Embryonic facial prominence (tissue), 1 donor: ENCODE results near the gene RHBG.
"Not testable (repeated sequence)": the region's sequence is repeated elsewhere in the genome, so short reads cannot be mapped to it uniquely, and the experiment has no call there.

Experiments used
- DNase-seq: peaks from one replicate; pipeline ENCODE4 v3.0.0-alpha.2; 2016; ENCODE audit errors: extremely low spot score

The RHBG gene, protein sequence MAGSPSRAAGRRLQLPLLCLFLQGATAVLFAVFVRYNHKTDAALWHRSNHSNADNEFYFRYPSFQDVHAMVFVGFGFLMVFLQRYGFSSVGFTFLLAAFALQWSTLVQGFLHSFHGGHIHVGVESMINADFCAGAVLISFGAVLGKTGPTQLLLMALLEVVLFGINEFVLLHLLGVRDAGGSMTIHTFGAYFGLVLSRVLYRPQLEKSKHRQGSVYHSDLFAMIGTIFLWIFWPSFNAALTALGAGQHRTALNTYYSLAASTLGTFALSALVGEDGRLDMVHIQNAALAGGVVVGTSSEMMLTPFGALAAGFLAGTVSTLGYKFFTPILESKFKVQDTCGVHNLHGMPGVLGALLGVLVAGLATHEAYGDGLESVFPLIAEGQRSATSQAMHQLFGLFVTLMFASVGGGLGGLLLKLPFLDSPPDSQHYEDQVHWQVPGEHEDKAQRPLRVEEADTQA

GRCh38 chr1:156368889-156369684, at the start of gene RHBG:
TSS of gene RHBG (plus strand) at chr1:156369211. CDS start at chr1:156369250, 39 bp downstream.
- no peak for DNase-seq

- DNase-seq: no peak
These were observed 49.3 kb upstream of the RHBG start for GRCh38 chr1:156319664-156320063.

- no peak for DNase-seq
These were observed 48.5 kb upstream of the RHBG start for GRCh38 chr1:156320560-156320959.

DNA sequence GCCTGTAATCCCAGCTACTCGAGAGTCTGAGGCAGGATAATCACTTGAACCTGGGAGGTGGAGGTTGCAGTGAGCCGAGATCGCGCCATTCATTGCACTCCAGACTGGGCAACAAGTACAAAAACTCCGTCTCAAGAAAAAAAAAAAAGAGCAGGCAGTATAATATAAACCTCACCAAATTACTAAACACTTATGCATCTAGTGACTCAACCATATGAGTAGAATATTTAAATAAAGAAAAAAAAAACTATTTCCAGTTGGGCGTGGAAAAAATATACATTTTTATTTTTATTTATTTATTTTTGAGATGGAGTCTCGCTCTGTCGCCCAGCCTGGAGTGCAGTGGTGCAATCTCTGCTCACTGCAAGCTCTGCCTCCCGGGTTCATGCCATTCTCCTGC, 45.8 kb upstream of the RHBG start:
- not testable (repeated sequence) for DNase-seq

GRCh38 chr1:156336242-156336641, 32.8 kb upstream of the RHBG start:
- DNase-seq: no peak

- no peak for DNase-seq
These were observed 31.7 kb upstream of the RHBG start for GRCh38 chr1:156337052-156337887.

GRCh38 chr1:156337888-156338179, 31.2 kb upstream of the RHBG start:
- no peak for DNase-seq

- peak; percentile 99 for DNase-seq
These were observed 30.6 kb upstream of the RHBG start, which contains the start of the genes CCT3 and TSACC for GRCh38 chr1:156338180-156338976. TSS of gene CCT3 (minus strand) at chr1:156338292. CDS start at chr1:156338184, 108 bp downstream. TSS of gene TSACC (plus strand) at chr1:156338526. CDS start at chr1:156339758, 1,232 bp downstream.

GRCh38 chr1:156342166-156342955, 26.6 kb upstream of the RHBG start:
- no peak for DNase-seq

GRCh38 chr1:156344409-156344808, 24.6 kb upstream of the RHBG start:
- no peak for DNase-seq

DNA sequence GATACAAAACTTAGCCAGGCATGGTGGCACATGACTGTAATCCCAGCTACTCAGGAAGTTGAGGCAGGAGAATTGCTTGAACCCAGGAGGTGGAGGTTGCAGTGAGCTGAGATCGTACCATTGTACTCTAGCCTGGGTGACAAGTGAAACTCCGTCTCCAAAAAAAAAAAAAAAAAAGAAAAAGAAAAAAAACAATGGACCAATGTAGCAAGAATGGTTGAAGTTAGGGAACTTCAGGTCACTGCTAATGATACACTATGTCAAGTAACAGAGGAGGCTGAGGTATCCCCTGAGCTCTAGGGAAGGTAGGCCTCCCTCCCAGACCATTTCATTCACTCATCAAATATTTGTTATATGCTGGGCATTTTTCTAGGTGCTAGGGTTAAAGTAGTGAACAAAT, 23.0 kb upstream of the RHBG start:
- DNase-seq: not testable (repeated sequence)

- DNase-seq: no peak
These were observed 22.4 kb upstream of the RHBG start for GRCh38 chr1:156346636-156347035.

- no peak for DNase-seq
These were observed 21.7 kb upstream of the RHBG start for GRCh38 chr1:156347331-156347730.

DNA sequence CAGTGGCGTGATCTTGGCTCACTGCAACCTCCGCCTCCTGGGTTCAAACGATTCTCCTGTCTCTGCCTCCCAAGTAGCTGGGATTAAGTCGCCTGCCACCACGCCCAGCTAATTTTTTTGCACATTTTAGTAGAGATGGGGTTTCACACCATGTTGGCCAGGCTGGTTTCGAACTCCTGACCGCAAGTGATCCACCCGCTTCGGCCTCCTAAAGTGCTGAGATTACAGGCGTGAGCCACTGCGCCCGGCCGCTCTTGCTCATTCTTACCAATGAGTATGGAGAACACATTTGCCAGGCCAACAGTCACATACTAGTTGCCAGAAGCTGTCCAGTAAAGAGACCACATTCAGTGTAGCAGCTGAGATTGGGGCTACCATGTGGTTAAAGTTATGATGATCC, 16.5 kb upstream of the RHBG start:
- not testable (repeated sequence) for DNase-seq

DNA sequence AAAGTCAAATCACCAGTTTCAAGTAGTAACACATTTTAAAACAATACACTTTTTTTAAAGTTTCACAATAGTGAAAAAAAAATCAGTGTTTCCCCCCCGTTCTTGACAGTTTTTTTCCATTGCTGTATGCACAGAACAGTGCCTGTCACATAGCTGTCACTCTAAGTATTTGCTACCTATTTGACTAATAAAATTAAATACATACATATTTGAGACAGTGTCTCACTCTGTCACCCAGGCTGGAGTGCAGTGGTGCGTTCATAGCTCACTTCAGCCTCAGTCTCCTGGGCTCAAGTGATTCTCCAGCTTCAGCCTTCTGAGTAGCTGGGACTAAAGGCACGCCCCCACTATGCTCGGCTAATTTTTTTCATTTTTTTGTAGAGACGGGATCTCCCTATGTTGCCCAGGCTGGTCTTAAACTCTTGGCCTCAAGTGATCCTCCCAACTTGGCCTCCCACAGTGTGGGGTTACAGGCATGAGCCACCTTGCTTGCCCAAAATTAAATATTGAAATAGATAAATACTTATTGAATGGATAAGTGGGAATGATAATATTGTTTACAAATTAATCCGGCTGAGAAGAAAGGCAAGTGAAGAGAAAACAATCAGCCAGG, 12.6 kb upstream of the RHBG start:
- DNase-seq: no peak

DNA sequence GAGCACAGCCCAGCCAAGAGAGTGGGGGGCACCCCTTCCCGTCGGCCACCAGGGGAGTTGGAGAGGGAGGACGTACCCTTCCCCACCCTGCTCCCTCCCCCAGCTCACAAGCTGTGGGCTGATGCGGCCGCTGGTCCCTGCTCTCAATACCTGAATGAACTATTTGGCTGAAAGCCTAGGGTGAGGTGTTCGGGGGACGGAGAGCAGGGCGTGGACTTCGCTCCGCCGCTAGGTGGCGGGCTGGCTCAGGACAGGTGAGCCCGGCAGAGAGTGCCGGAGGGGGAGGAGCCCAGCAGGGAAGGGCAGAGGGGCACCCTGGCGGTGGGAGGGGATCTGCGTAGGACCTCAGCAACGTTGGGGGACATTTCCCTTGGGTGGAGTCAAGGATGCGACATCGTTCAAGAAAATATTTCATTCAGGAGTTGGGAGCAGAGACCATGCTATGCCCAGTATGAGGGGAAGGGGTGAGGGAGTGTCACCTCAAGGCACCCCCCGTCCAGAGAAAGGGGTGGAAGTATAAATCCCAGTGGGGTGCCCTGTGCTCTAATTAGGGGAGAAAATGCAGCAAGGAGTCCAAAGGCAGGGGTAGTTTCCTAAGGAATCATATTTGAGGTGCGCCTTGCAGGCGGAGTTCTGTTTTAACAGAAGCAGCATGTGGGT, 12.0 kb upstream of the RHBG start:
- DNase-seq: no peak

- no peak for DNase-seq
These were observed 11.0 kb upstream of the RHBG start for GRCh38 chr1:156357977-156358376.

- DNase-seq: no peak
These were observed 10.4 kb upstream of the RHBG start for GRCh38 chr1:156358641-156359040.

DNA sequence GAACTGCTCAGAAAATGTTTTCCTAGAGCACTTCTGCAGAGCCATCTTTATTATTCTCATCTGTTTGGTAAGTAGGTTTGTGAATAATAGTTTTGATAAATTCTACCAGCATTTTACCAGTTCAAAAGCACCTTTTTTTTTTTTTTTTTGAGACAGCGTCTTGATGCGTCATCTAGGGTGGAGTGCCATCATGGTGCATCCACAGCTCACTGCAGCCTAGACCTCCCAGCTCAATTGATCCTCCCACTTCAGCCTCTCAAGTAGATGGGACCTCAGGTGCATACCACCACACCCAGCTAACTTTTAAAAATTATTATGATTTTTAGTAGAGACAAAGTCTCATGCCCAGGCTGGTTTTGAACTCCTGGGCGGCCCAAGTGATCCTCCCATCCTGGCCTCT, 9.8 kb upstream of the RHBG start:
- no peak for DNase-seq
